A549 (cell line): ENCODE data around the gene CLEC10A. TPM values are rescaled to one million over a fixed set of nuclear protein-coding genes. Genes with fewer than 3 reads are reported as not detected.

Source experiments
- ATAC-seq, 2 experiments: fragments of 200-7000 bp in 1 of 2; fragments of >200 bp in 1 of 2; cut with Nextera tagmentation in 1 of 2; cut with Tn5 transposase in 1 of 2; 3 replicates each; pipeline versions ENCODE4 v1.8.0 to v1.9.1; 2018 to 2020; ENCODE audit warnings: mild to moderate bottlenecking in 1 of 2, moderate library complexity in 1 of 2
- CTCF ChIA-PET: fragments of 300-600 bp; sonication (Branson Sonifier 250); formaldehyde crosslinking; extraction: SDS; loops from one replicate; lab custom pipeline; 2021; ENCODE audit warnings: antibody characterized with exemption, inconsistent platforms; lab: Yijun Ruan, JAX
- POLR2A ChIA-PET: fragments of 350-600 bp; formaldehyde crosslinking; extraction: SDS; loops from one replicate; lab custom pipeline; 2021; ENCODE audit warnings: antibody characterized with exemption, inconsistent platforms; lab: Yijun Ruan, JAX
- DNase-seq, 2 experiments: peaks; one replicate each; pipeline versions ENCODE4 v3.0.0 to v3.0.0-alpha.2; 2011 to 2016; ENCODE audit warnings: low read depth in 1 of 2, low spot score in 1 of 2
- FAIRE-seq: peaks from 2 replicates; lab custom pipeline; 2011; peaks lifted over from hg19 to GRCh38; lab: Jason Lieb, UNC
- H3K27ac ChIP-seq, 2 experiments: fragments of >200 bp; sonication (Bioruptor Twin); formaldehyde crosslinking; 3 replicates each; pipeline ENCODE4 v1.5.1; 2016 to 2017
- H3K4me1 ChIP-seq: fragments of >200 bp; sonication (Bioruptor Twin); formaldehyde crosslinking; 3 replicates; pipeline ENCODE4 v1.6.1; 2016
- H3K4me2 ChIP-seq: fragments of >200 bp; sonication (Bioruptor Twin); formaldehyde crosslinking; 3 replicates; pipeline ENCODE4 v1.6.1; 2016
- H3K4me3 ChIP-seq: fragments of >200 bp; sonication (Bioruptor Twin); formaldehyde crosslinking; 3 replicates; pipeline ENCODE4 v1.5.1; 2016
- H3K9me3 ChIP-seq: fragments of >200 bp; sonication (Bioruptor Twin); formaldehyde crosslinking; 3 replicates; pipeline ENCODE4 v1.6.1; 2016
- BHLHE40 ChIP-seq: IDR thresholded peaks from 2 replicates; pipeline ENCODE4 v1.6.1; 2012; ENCODE audit warnings: low read depth, low read length, inconsistent platforms
- CBX2 ChIP-seq: fragments of 200-600 bp; sonication (generic); IDR thresholded peaks from 2 replicates; pipeline ENCODE4 v1.6.1; 2016; ENCODE audit warnings: low read depth, mild to moderate bottlenecking, borderline replicate concordance
- CBX8 ChIP-seq: fragments of 200-600 bp; sonication (generic); IDR thresholded peaks from 2 replicates; pipeline ENCODE4 v1.6.1; 2016
- CEBPB ChIP-seq, 2 experiments: fragments of >200 bp in 1 of 2; sonication (Bioruptor Twin) in 1 of 2; formaldehyde crosslinking in 1 of 2; IDR thresholded peaks; 2 replicates each; pipeline ENCODE4 v1.6.1; 2012 to 2016
- EHF ChIP-seq: fragments of 250-450 bp; sonication (Bioruptor Pico); IDR thresholded peaks from 2 replicates; pipeline ENCODE4 v1.5.0; 2020; ENCODE audit warnings: mild to moderate bottlenecking
- EP300 ChIP-seq, 2 experiments: fragments of >200 bp; sonication (Bioruptor Twin); formaldehyde crosslinking; IDR thresholded peaks; 2 replicates in 1 of 2; 3 replicates in 1 of 2; pipeline ENCODE4 v1.6.1; 2016 to 2017
- HDAC2 ChIP-seq: fragments of 200-600 bp; sonication (generic); IDR thresholded peaks from 2 replicates; pipeline ENCODE4 v1.6.1; 2016
- HEYL ChIP-seq: fragments of 250-450 bp; sonication (Bioruptor Pico); IDR thresholded peaks from 2 replicates; pipeline ENCODE4 v1.8.0; 2021; ENCODE audit warnings: mild to moderate bottlenecking, moderate library complexity
- HOXB13 ChIP-seq: fragments of 250-450 bp; sonication (Bioruptor Pico); IDR thresholded peaks from 2 replicates; pipeline ENCODE4 v1.5.0; 2020; ENCODE audit warnings: low read depth, mild to moderate bottlenecking, moderate library complexity
- MAFK ChIP-seq: fragments of 450-650 bp; IDR thresholded peaks from 2 replicates; pipeline ENCODE4 v1.6.1; 2014; ENCODE audit not compliant: partially characterized antibody
- MYC ChIP-seq: IDR thresholded peaks from 2 replicates; pipeline ENCODE4 v1.6.1; 2012; ENCODE audit warnings: mild to moderate bottlenecking, inconsistent platforms, low read length, improper control_type of control experiment, borderline replicate concordance
- NR3C1 ChIP-seq: fragments of >200 bp; sonication (Bioruptor Twin); formaldehyde crosslinking; IDR thresholded peaks from 3 replicates; pipeline ENCODE4 v1.6.1; 2017
- POLR2A ChIP-seq: IDR thresholded peaks from 2 replicates; pipeline ENCODE4 v1.6.1; 2012; ENCODE audit warnings: mild to moderate bottlenecking, low read length
- RAD21 ChIP-seq, 2 experiments: fragments of >200 bp in 1 of 2; sonication (Bioruptor Twin) in 1 of 2; formaldehyde crosslinking in 1 of 2; IDR thresholded peaks in 1 of 2; conservative IDR thresholded peaks in 1 of 2; 2 replicates in 1 of 2; 3 replicates in 1 of 2; pipeline ENCODE4 v1.6.1; 2012 to 2018; ENCODE audit warnings: inconsistent platforms in 1 of 2
- RCOR1 ChIP-seq: fragments of 150-350 bp; IDR thresholded peaks from 2 replicates; pipeline ENCODE4 v1.6.1; 2014; ENCODE audit warnings: antibody characterized with exemption, low read length, low read depth
- RNF2 ChIP-seq: fragments of 200-600 bp; sonication (generic); IDR thresholded peaks from 2 replicates; pipeline ENCODE4 v1.6.1; 2016; ENCODE audit warnings: low read depth, mild to moderate bottlenecking, antibody characterized with exemption, moderate library complexity, borderline replicate concordance
- SREBF2 ChIP-seq: fragments of 450-650 bp; IDR thresholded peaks from 2 replicates; pipeline ENCODE4 v1.6.1; 2014; ENCODE audit warnings: mild to moderate bottlenecking, moderate library complexity
- WGBS: methylation state at CpG from one replicate; pipeline ENCODE4 v1.1.6; 2017; ENCODE audit errors: missing lambda C conversion rate; 5-methylcytosine and 5-hydroxymethylcytosine counted together
- polyA plus RNA-seq, 4 experiments: library from polyadenylated mRNA; depleted of rRNA in 3 of 4; stranded (reverse); fragments of >200 nt; fragmentation: RNase III in 1 of 4; extraction: RNeasy Plus Mini Kit Qiagen cat#74134 plus additional on column Dnase treatment in 1 of 4; gene quantifications; 2 replicates in 3 of 4; 3 replicates in 1 of 4; pipeline ENCODE4 v1.2.3, GENCODE V29; 2011 to 2017
- TF ChIP-seq, protein P1 (sequence below): fragments of 450-650 bp; IDR thresholded peaks from 2 replicates; pipeline ENCODE4 v1.6.1; 2014; ENCODE audit warnings: antibody characterized with exemption
- TF ChIP-seq, protein P2 (sequence below): fragments of 250-450 bp; sonication (Bioruptor Pico); IDR thresholded peaks from 2 replicates; pipeline ENCODE4 v1.5.0; 2021; ENCODE audit warnings: mild to moderate bottlenecking, moderate library complexity, borderline replicate concordance
- TF ChIP-seq, protein P3 (sequence below): fragments of >200 bp; sonication (Bioruptor Twin); formaldehyde crosslinking; IDR thresholded peaks from 3 replicates; pipeline ENCODE4 v1.5.1; 2016

Gene CLEC10A
- polyA plus RNA-seq, 2 of the 4 experiments (the other 2 are of a cell fraction), result not detected

DNA sequence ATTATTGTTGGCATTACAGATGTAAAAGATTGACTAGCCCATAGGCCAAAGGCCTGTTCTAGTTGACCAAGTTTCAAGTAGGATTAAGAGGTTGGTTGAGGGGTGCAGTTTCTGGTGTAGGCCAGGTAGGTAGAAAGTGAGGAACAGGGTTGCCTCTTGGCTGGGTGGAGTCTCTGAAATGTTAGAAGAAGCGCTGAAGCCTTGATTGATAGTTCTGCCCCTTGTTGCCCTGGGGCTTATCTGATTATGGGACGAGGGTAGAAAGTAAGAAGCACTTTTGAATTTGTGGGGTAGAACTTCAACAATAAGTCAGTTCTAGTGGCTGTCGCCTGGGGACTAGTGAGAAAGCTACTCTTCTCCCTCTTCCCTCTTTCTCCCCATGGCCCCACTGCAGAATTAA lies 51.0 kb downstream of the CLEC10A start:
- 63% methylated on average over 3 of the region's 3 CpGs for WGBS
- Histone ChIP-seq H3K4me3 (no peak overlapping the region), H3K27ac (no peak overlapping the region), H3K4me2 (no peak overlapping the region), H3K4me1 (no peaks in the 10 kb centered on the region), H3K9me3 (no peaks in the 10 kb centered on the region)
- ChIA-PET CTCF (interaction anchor here (3.1 kb wide), 1 partner anchor 17 kb away, joined by 20 read pairs; no protein-coding TSS in a partner anchor), POLR2A (no interaction called here)
- FAIRE-seq (no peak), DNase-seq (no peak), ATAC-seq (no peak)
- TF ChIP-seq HEYL (CRISPR knock-in tag) (no peak), RCOR1 (no peak), EHF (CRISPR knock-in tag) (no peak), RNF2 (no peak), MAFK (no peak), CBX8 (no peak), CBX2 (no peak)

DNA sequence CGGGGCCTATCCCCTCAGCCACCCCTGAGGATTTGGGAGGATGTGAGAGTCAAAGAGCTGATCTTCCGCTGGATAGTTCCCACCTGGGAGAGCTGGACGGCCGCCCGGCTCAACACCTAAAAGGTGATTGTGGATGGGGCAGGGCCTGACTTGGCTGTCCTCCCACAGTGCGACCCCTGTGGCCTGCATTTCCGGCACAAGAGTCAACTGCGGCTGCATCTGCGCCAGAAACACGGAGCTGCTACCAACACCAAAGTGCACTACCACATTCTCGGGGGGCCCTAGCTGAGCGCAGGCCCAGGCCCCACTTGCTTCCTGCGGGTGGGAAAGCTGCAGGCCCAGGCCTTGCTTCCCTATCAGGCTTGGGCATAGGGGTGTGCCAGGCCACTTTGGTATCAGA lies 52.7 kb downstream of the CLEC10A start:
- TF ChIP-seq, protein P1, sequence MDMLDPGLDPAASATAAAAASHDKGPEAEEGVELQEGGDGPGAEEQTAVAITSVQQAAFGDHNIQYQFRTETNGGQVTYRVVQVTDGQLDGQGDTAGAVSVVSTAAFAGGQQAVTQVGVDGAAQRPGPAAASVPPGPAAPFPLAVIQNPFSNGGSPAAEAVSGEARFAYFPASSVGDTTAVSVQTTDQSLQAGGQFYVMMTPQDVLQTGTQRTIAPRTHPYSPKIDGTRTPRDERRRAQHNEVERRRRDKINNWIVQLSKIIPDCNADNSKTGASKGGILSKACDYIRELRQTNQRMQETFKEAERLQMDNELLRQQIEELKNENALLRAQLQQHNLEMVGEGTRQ, result no peak
- TF ChIP-seq MYC (no peak), CEBPB (IDR thresholded peaks at IDR 0.05) (no peak), NR3C1 (no peak), SREBF2 (no peak), POLR2A (no peak), EHF (CRISPR knock-in tag) (no peak), HOXB13 (CRISPR knock-in tag) (no peak), EP300 (IDR thresholded peaks at IDR 0.05) (no peak), RAD21 (conservative IDR thresholded peaks at IDR 0.05 in 1 of 2, IDR thresholded peaks at IDR 0.05 in 1 of 2) (no peak), HDAC2 (no peak), BHLHE40 (no peak)
- TF ChIP-seq, protein P2, sequence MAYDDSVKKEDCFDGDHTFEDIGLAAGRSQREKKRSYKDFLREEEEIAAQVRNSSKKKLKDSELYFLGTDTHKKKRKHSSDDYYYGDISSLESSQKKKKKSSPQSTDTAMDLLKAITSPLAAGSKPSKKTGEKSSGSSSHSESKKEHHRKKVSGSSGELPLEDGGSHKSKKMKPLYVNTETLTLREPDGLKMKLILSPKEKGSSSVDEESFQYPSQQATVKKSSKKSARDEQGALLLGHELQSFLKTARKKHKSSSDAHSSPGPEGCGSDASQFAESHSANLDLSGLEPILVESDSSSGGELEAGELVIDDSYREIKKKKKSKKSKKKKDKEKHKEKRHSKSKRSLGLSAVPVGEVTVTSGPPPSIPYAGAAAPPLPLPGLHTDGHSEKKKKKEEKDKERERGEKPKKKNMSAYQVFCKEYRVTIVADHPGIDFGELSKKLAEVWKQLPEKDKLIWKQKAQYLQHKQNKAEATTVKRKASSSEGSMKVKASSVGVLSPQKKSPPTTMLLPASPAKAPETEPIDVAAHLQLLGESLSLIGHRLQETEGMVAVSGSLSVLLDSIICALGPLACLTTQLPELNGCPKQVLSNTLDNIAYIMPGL (CRISPR knock-in tag), result no peak
- TF ChIP-seq, protein P3, sequence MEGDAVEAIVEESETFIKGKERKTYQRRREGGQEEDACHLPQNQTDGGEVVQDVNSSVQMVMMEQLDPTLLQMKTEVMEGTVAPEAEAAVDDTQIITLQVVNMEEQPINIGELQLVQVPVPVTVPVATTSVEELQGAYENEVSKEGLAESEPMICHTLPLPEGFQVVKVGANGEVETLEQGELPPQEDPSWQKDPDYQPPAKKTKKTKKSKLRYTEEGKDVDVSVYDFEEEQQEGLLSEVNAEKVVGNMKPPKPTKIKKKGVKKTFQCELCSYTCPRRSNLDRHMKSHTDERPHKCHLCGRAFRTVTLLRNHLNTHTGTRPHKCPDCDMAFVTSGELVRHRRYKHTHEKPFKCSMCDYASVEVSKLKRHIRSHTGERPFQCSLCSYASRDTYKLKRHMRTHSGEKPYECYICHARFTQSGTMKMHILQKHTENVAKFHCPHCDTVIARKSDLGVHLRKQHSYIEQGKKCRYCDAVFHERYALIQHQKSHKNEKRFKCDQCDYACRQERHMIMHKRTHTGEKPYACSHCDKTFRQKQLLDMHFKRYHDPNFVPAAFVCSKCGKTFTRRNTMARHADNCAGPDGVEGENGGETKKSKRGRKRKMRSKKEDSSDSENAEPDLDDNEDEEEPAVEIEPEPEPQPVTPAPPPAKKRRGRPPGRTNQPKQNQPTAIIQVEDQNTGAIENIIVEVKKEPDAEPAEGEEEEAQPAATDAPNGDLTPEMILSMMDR, result no peak
- H3K27ac ChIP-seq, result no peak overlapping the region
- no peak for ATAC-seq
- POLR2A ChIA-PET, result no interaction called here
- CTCF ChIA-PET, result interaction anchor here (0.7 to 3.1 kb wide), 5 partner anchors 11 to 113 kb away, joined by 3 to 20 read pairs (median 4); no protein-coding TSS in a partner anchor
- H3K9me3 ChIP-seq, result no peaks in the 10 kb centered on the region
- WGBS, result 81% methylated on average over 11 of the region's 13 CpGs
- H3K4me3 ChIP-seq, result no peak overlapping the region
- no peak overlapping the region for H3K4me2 ChIP-seq
- no peak for FAIRE-seq
- DNase-seq, result no peak
- no peaks in the 10 kb centered on the region for H3K4me1 ChIP-seq
